Trophoblast cell (in vitro differentiated cells and primary cell): Measurements from ENCODE around the gene GJD2.

Experiments used
- DNase-seq, 2 donors: peaks; one replicate each; pipeline ENCODE4 v3.0.0-alpha.2; 2016
- H2AFZ ChIP-seq: 2 replicates; pipeline ENCODE4 v1.6.1; 2013; ENCODE audit warnings: low read length, moderate library complexity, mild to moderate bottlenecking; ENCODE audit not compliant: insufficient read depth, poor library complexity
- H2AK5ac ChIP-seq: 2 replicates; pipeline ENCODE4 v1.6.1; 2013; ENCODE audit warnings: mild to moderate bottlenecking, low read length
- H2BK120ac ChIP-seq: 2 replicates; pipeline ENCODE4 v1.6.1; 2013; ENCODE audit warnings: low read length, mild to moderate bottlenecking, moderate library complexity; ENCODE audit not compliant: insufficient read depth, poor library complexity
- H2BK12ac ChIP-seq: 2 replicates; pipeline ENCODE4 v1.6.1; 2013; ENCODE audit warnings: mild to moderate bottlenecking, low read length, moderate library complexity
- H2BK5ac ChIP-seq: 2 replicates; pipeline ENCODE4 v1.6.1; 2013; ENCODE audit warnings: low read length, low read depth, moderate library complexity, mild to moderate bottlenecking; ENCODE audit not compliant: poor library complexity
- H3K14ac ChIP-seq: 2 replicates; pipeline ENCODE4 v1.6.1; 2013; ENCODE audit warnings: mild to moderate bottlenecking, low read length
- H3K18ac ChIP-seq: 2 replicates; pipeline ENCODE4 v1.6.1; 2013; ENCODE audit warnings: mild to moderate bottlenecking, low read length
- H3K23ac ChIP-seq: 2 replicates; pipeline ENCODE4 v1.6.1; 2013; ENCODE audit warnings: low read length
- H3K27ac ChIP-seq: 2 replicates; pipeline ENCODE4 v1.5.1; 2013; ENCODE audit warnings: low read depth, mild to moderate bottlenecking, inconsistent platforms, low read length, moderate library complexity
- H3K27me3 ChIP-seq: 2 replicates; pipeline ENCODE4 v1.6.1; 2013; ENCODE audit warnings: inconsistent platforms, mild to moderate bottlenecking, low read length, moderate library complexity; ENCODE audit not compliant: insufficient read depth
- H3K36me3 ChIP-seq, 2 experiments: 1 replicate in 1 of 2; 2 replicates in 1 of 2; pipeline ENCODE4 v1.6.1; 2013; ENCODE audit warnings: low read length in 2 of 2, mild to moderate bottlenecking in 2 of 2, moderate library complexity in 1 of 2; ENCODE audit not compliant: insufficient read depth in 2 of 2, control insufficient read depth in 1 of 2
- H3K4ac ChIP-seq: 2 replicates; pipeline ENCODE4 v1.6.1; 2013; ENCODE audit warnings: low read depth, mild to moderate bottlenecking, low read length, moderate library complexity
- H3K4me1 ChIP-seq, 2 experiments: 1 replicate in 1 of 2; 2 replicates in 1 of 2; pipeline ENCODE4 v1.6.1; 2013; ENCODE audit warnings: low read length in 2 of 2, mild to moderate bottlenecking in 2 of 2, moderate library complexity in 1 of 2; ENCODE audit not compliant: insufficient read depth in 2 of 2, control insufficient read depth in 1 of 2
- H3K4me2 ChIP-seq: 2 replicates; pipeline ENCODE4 v1.6.1; 2013; ENCODE audit warnings: inconsistent platforms, mild to moderate bottlenecking, low read length, moderate library complexity
- H3K4me3 ChIP-seq: 2 replicates; pipeline ENCODE4 v1.5.1; 2013; ENCODE audit warnings: mild to moderate bottlenecking, low read depth, low read length, inconsistent platforms
- H3K79me1 ChIP-seq: one replicate; pipeline ENCODE4 v1.6.1; 2013; ENCODE audit warnings: low read length
- H3K79me2 ChIP-seq: 2 replicates; pipeline ENCODE4 v1.6.1; 2013; ENCODE audit warnings: low read length, mild to moderate bottlenecking; ENCODE audit not compliant: control insufficient read depth, insufficient read depth, poor library complexity
- H3K9ac ChIP-seq: 2 replicates; pipeline ENCODE4 v1.6.1; 2013; ENCODE audit warnings: mild to moderate bottlenecking, low read length
- H3K9me3 ChIP-seq: 2 replicates; pipeline ENCODE4 v1.6.1; 2013; ENCODE audit warnings: low read depth, mild to moderate bottlenecking, control low read depth, inconsistent platforms, low read length; ENCODE audit not compliant: insufficient read depth
- H4K12ac ChIP-seq: 2 replicates; pipeline ENCODE4 v1.6.1; 2013; ENCODE audit warnings: low read depth, mild to moderate bottlenecking, low read length, moderate library complexity
- H4K8ac ChIP-seq: 2 replicates; pipeline ENCODE4 v1.6.1; 2013; ENCODE audit warnings: low read depth, mild to moderate bottlenecking, low read length, moderate library complexity
- H4K91ac ChIP-seq: one replicate; pipeline ENCODE4 v1.6.1; 2013; ENCODE audit warnings: low read depth, mild to moderate bottlenecking, low read length, moderate library complexity
- WGBS: extraction: QIAGEN DNeasy Blood & Tissue Kit; methylation state at CpG from one replicate; pipeline ENCODE4 v1.1.7; 2013; ENCODE audit warnings: missing lambda C conversion rate; ENCODE audit not compliant: insufficient read length, insufficient coverage; ENCODE audit errors: extremely low coverage; 5-methylcytosine and 5-hydroxymethylcytosine counted together

GJD2 gene

GRCh38 chr15:34714476-34715121 lies 40.2 kb downstream of the GJD2 start:
- Histone ChIP-seq H3K4me1 (peaks cover 0 to 8% of the 10 kb centered on the region in 2 experiments), H3K18ac (no peak overlapping the region), H4K91ac (no peak overlapping the region), H3K14ac (no peak overlapping the region), H3K4ac (no peak overlapping the region), H3K9ac (no peak overlapping the region), H3K23ac (no peak overlapping the region), H3K79me1 (peaks cover 7% of the 10 kb centered on the region), H2AK5ac (no peak overlapping the region), H3K9me3 (peaks cover 3% of the 10 kb centered on the region), H3K27ac (no peak overlapping the region), H4K8ac (no peak overlapping the region), H2BK120ac (no peak overlapping the region), H3K4me2 (no peak overlapping the region), H3K36me3 (no peaks in the 10 kb centered on the region), H2BK12ac (no peak overlapping the region), H2BK5ac (no peak overlapping the region), H3K79me2 (no peaks in the 10 kb centered on the region), H3K4me3 (no peak overlapping the region), H3K27me3 (no peaks in the 10 kb centered on the region), H2AFZ (no peak overlapping the region), H4K12ac (no peak overlapping the region)
- WGBS, result no CpG with 5 or more reads among the region's 5 CpGs
- DNase-seq, result no peak

DNA sequence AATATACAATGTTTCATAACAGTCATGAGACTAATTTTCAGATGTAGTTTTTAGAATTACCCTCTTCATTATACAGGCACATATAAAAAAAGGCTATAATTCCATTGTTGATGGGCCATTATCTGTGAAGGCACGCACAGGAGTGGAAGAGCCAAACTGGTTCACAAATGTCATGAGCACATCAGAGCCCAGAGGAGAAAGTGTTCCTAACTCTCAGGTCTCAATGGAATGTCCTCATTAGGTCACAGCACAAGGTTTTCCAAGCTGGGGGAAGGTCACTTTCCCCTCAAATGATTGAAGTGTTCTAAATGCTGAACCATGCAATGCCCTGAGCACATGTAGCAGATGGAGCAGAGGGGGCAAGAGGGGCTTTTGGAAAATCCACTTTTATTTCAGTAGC lies 41.2 kb downstream of the GJD2 start:
- H2BK120ac ChIP-seq, result no peak overlapping the region
- no peak overlapping the region for H4K91ac ChIP-seq
- no peak overlapping the region for H2BK5ac ChIP-seq
- H3K79me2 ChIP-seq, result no peaks in the 10 kb centered on the region
- no peaks in the 10 kb centered on the region for H3K36me3 ChIP-seq
- no peak overlapping the region for H3K27ac ChIP-seq
- DNase-seq, result no peak
- H3K27me3 ChIP-seq, result no peaks in the 10 kb centered on the region
- H2AFZ ChIP-seq, result no peak overlapping the region
- H3K18ac ChIP-seq, result no peak overlapping the region
- no peak overlapping the region for H3K4me3 ChIP-seq
- H2BK12ac ChIP-seq, result no peak overlapping the region
- H3K14ac ChIP-seq, result no peak overlapping the region
- H2AK5ac ChIP-seq, result no peak overlapping the region
- H4K8ac ChIP-seq, result no peak overlapping the region
- no peak overlapping the region for H3K9ac ChIP-seq
- peaks cover 2 to 6% of the 10 kb centered on the region in 2 experiments for H3K4me1 ChIP-seq
- peaks cover 3% of the 10 kb centered on the region for H3K9me3 ChIP-seq
- H4K12ac ChIP-seq, result no peak overlapping the region
- H3K4me2 ChIP-seq, result no peak overlapping the region
- WGBS, result no CpG with 5 or more reads among the region's 1 CpG
- H3K4ac ChIP-seq, result no peak overlapping the region
- no peak overlapping the region for H3K23ac ChIP-seq
- peaks cover 7% of the 10 kb centered on the region for H3K79me1 ChIP-seq

DNA sequence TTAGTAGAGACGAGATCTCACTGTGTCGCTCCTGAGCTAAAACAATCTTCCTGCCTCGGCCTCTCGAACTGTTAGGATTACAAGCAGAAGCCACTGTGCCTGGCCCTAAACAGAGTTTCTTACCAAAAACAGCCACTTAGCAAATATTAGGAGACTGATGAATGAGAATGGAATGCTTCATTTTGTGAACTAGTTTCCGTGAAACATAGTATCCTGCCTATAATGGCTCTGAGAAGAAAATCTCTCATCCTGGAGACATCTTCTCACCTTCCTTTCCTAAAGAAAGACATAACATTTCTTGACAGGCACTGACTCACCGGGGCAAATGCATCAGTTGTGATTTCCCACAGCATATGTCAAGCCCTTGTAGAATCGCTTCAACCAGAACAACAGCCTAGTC lies 44.9 kb downstream of the GJD2 start:
- H2BK5ac ChIP-seq, result peak overlapping the region; percentile 64
- no peak overlapping the region for H2AK5ac ChIP-seq
- no peaks in the 10 kb centered on the region for H3K27me3 ChIP-seq
- no peak overlapping the region for H3K4me3 ChIP-seq
- H2AFZ ChIP-seq, result no peak overlapping the region
- H3K79me1 ChIP-seq, result peaks cover 10% of the 10 kb centered on the region
- H4K8ac ChIP-seq, result no peak overlapping the region
- no peaks in the 10 kb centered on the region for H3K79me2 ChIP-seq
- no peak overlapping the region for H3K14ac ChIP-seq
- WGBS, result no CpG with 5 or more reads among the region's 7 CpGs
- no peaks in the 10 kb centered on the region for H3K9me3 ChIP-seq
- no peak for DNase-seq
- no peak overlapping the region for H3K9ac ChIP-seq
- H3K4me1 ChIP-seq, result peaks cover 2 to 7% of the 10 kb centered on the region in 2 experiments
- H3K4ac ChIP-seq, result peak overlapping the region; percentile 21
- H3K27ac ChIP-seq, result peak overlapping the region; percentile 52
- no peaks in the 10 kb centered on the region for H3K36me3 ChIP-seq
- no peak overlapping the region for H3K4me2 ChIP-seq
- peak overlapping the region; percentile 24 for H2BK120ac ChIP-seq
- no peak overlapping the region for H3K23ac ChIP-seq
- H4K91ac ChIP-seq, result no peak overlapping the region
- no peak overlapping the region for H2BK12ac ChIP-seq
- no peak overlapping the region for H3K18ac ChIP-seq
- no peak overlapping the region for H4K12ac ChIP-seq

- peak overlapping the region; percentile 25 for H2BK5ac ChIP-seq
- no peak overlapping the region for H3K23ac ChIP-seq
- no peaks in the 10 kb centered on the region for H3K27me3 ChIP-seq
- peak overlapping the region; percentile 52 for H3K27ac ChIP-seq
- no peak overlapping the region for H4K8ac ChIP-seq
- no peak overlapping the region for H3K4me2 ChIP-seq
- H2BK12ac ChIP-seq, result peak overlapping the region; percentile 21
- no peaks in the 10 kb centered on the region for H3K9me3 ChIP-seq
- peak overlapping the region; percentile 90 for H4K91ac ChIP-seq
- H3K79me2 ChIP-seq, result no peaks in the 10 kb centered on the region
- no peak overlapping the region for H2AFZ ChIP-seq
- H3K36me3 ChIP-seq, result no peaks in the 10 kb centered on the region
- H2BK120ac ChIP-seq, result peak overlapping the region; percentile 39
- H3K4me3 ChIP-seq, result no peak overlapping the region
- no CpG with 5 or more reads among the region's 5 CpGs for WGBS
- no peak overlapping the region for H3K9ac ChIP-seq
- H2AK5ac ChIP-seq, result peak overlapping the region; percentile 17
- H3K18ac ChIP-seq, result peak overlapping the region; percentile 44
- peak in 1 of 2 donors; percentile 60 for DNase-seq
- no peak overlapping the region for H3K4ac ChIP-seq
- H3K4me1 ChIP-seq, result peaks cover 2 to 7% of the 10 kb centered on the region in 2 experiments
- H3K79me1 ChIP-seq, result peaks cover 10% of the 10 kb centered on the region
- no peak overlapping the region for H4K12ac ChIP-seq
- H3K14ac ChIP-seq, result no peak overlapping the region
Observed at GRCh38 chr15:34708422-34708821, 46.4 kb downstream of the GJD2 start.
